Activated CD4-positive, alpha-beta memory T cell treated with anti-CD3 and anti-CD28 coated beads for 36 hours (primary cell): ENCODE results near the gene REV3L. TPM values are rescaled to one million over a fixed set of nuclear protein-coding genes. Genes with fewer than 3 reads are reported as not detected.
"Not testable (repeated sequence)": the region's sequence is repeated elsewhere in the genome, so short reads cannot be mapped to it uniquely, and the experiment has no call there.

Experiments used
- CTCF ChIA-PET: fragments of 350-600 bp; sonication (Branson Sonifier 250); formaldehyde crosslinking; loops from one replicate; lab custom pipeline; 2021; ENCODE audit warnings: antibody characterized with exemption, inconsistent platforms; lab: Charles Lee
- POLR2A ChIA-PET: fragments of 350-600 bp; sonication (Branson Sonifier 250); formaldehyde crosslinking; loops from one replicate; lab custom pipeline; 2021; ENCODE audit warnings: antibody characterized with exemption; lab: Charles Lee
- DNase-seq: peaks from one replicate; pipeline ENCODE4 v3.0.0-alpha.2; 2020
- H3K27ac Mint-ChIP-seq: one replicate; pipeline ENCODE4 v1.8.0; 2021; ENCODE audit warnings: mixed read lengths
- H3K27me3 Mint-ChIP-seq: one replicate; pipeline ENCODE4 v1.8.0; 2021; ENCODE audit warnings: mixed read lengths
- H3K36me3 Mint-ChIP-seq: one replicate; pipeline ENCODE4 v1.8.0; 2021; ENCODE audit warnings: mixed read lengths
- H3K4me1 Mint-ChIP-seq: one replicate; pipeline ENCODE4 v1.8.0; 2021; ENCODE audit warnings: low read depth, mixed read lengths
- H3K4me3 Mint-ChIP-seq: one replicate; pipeline ENCODE4 v1.8.0; 2021; ENCODE audit warnings: mild to moderate bottlenecking, mixed read lengths
- H3K9me3 Mint-ChIP-seq: one replicate; pipeline ENCODE4 v1.8.0; 2021; ENCODE audit warnings: mixed read lengths
- intact Hi-C: fragments of 100-400 bp; cut with micrococcal nuclease; formaldehyde crosslinking; loops from one replicate; pipeline ENCODE4 v1.15.1; 2023
- total RNA-seq, 2 experiments: library from RNA; stranded (reverse); gene quantifications; one replicate each; pipeline ENCODE4 v1.2.3, GENCODE V29; 2021

The REV3L gene
- total RNA-seq, 2 experiments from 2014 or later = 13.9 to 15.0 TPM

DNA sequence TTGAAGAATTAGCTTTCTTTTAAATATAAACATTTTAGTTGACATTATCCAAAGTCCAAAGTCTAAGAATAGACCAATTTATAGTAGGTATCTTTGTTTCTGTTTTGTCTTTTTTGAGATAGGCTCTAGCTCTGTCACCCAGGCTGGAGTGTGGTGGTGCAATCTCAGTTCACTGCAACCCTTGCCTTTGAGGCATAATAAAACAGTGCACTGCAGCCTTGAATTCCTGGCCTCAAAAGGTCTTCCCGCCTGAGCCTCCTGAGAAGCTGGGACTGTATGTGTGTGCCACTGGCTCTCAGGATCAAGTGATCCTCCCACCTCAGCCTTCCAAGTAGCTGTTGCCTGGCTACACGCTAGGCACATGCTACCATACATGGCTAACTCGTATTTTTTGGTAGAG is 135.4 kb downstream of the REV3L start:
- Mint-ChIP-seq H3K4me1 (peaks cover 3% of the 10 kb centered on the region), H3K4me3 (no peak overlapping the region), H3K27ac (no peak overlapping the region), H3K36me3 (peaks cover 16% of the 10 kb centered on the region), H3K27me3 (no peaks in the 10 kb centered on the region), H3K9me3 (no peaks in the 10 kb centered on the region)
- ChIA-PET POLR2A (no interaction called here), CTCF (no interaction called here)
- DNase-seq = no peak
- intact Hi-C loops = no loop called here

DNA sequence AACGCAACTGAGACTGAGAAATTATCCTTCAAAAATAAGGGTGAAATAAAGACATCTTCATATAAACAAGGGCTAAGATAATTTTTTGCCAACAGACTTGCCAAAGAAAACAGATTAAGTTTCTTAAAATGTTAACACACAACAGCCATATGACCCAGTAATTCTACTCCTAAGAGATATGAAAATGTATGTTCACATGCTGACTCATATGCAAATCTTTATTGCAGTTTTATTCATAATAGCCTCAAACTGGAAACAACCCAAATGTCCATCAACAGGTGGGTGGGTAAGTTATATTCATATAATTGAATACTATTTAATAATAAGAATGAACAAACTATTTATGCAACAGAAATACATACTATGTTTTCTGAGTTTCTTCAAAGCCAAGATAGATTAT is 140.1 kb downstream of the REV3L start:
- no peak for DNase-seq
- H3K36me3 Mint-ChIP-seq = peaks cover 14% of the 10 kb centered on the region
- intact Hi-C loops = no loop called here
- peaks cover 20% of the 10 kb centered on the region for H3K4me1 Mint-ChIP-seq
- no peak overlapping the region for H3K4me3 Mint-ChIP-seq
- ChIA-PET POLR2A (no interaction called here), CTCF (no interaction called here)
- H3K27me3 Mint-ChIP-seq = no peaks in the 10 kb centered on the region
- H3K27ac Mint-ChIP-seq = peak overlapping the region; percentile 21
- H3K9me3 Mint-ChIP-seq = no peaks in the 10 kb centered on the region

DNA sequence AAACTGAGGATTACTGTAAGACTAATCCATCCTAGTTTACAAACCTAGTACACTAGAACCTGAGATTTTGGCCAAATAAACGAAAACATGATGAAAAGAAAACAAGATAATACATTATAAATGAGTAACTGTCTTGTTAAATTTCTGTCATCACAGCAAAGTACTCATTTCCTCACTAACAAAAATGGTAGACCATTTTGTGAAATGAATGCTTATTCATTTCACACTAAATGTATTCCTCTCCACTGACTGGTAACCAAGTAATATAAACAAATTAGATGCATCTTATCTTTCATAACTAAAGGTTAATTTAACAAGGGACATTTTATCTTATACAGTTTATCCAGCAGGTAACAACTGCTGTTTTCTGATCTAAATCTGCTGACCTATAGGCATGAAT is 143.7 kb downstream of the REV3L start:
- no peaks in the 10 kb centered on the region for H3K9me3 Mint-ChIP-seq
- H3K27ac Mint-ChIP-seq = peak overlapping the region; percentile 5
- POLR2A ChIA-PET = no interaction called here
- no peak overlapping the region for H3K4me3 Mint-ChIP-seq
- CTCF ChIA-PET = interaction anchor here (1.4 kb wide), 1 partner anchor 80 kb away, joined by 6 read pairs; a partner anchor contains a TSS
- H3K4me1 Mint-ChIP-seq = peaks cover 20% of the 10 kb centered on the region
- intact Hi-C loops = loop anchor here (2.0 to 5.0 kb wide), 2 partner anchors 68 to 143 kb away; partner anchors contain the start of gene REV3L
- H3K36me3 Mint-ChIP-seq = peaks cover 15% of the 10 kb centered on the region
- DNase-seq = no peak
- H3K27me3 Mint-ChIP-seq = no peaks in the 10 kb centered on the region

GRCh38 chr6:111338843-111339242 is 144.2 kb downstream of the REV3L start:
- CTCF ChIA-PET = interaction anchor here (1.4 kb wide), 1 partner anchor 80 kb away, joined by 6 read pairs; a partner anchor contains a TSS
- peaks cover 15% of the 10 kb centered on the region for H3K36me3 Mint-ChIP-seq
- H3K9me3 Mint-ChIP-seq = no peaks in the 10 kb centered on the region
- no peaks in the 10 kb centered on the region for H3K27me3 Mint-ChIP-seq
- POLR2A ChIA-PET = no interaction called here
- peaks cover 20% of the 10 kb centered on the region for H3K4me1 Mint-ChIP-seq
- H3K27ac Mint-ChIP-seq = peak overlapping the region; percentile 5
- intact Hi-C loops = loop anchor here (2.0 to 5.0 kb wide), 2 partner anchors 68 to 143 kb away; partner anchors contain the start of gene REV3L
- no peak overlapping the region for H3K4me3 Mint-ChIP-seq
- DNase-seq = peak; percentile 11

GRCh38 chr6:111337829-111338236 is 145.2 kb downstream of the REV3L start:
- H3K4me1 Mint-ChIP-seq = peaks cover 20% of the 10 kb centered on the region
- CTCF ChIA-PET = interaction anchor here (1.4 kb wide), 1 partner anchor 79 kb away, joined by 6 read pairs; a partner anchor contains a TSS
- no peaks in the 10 kb centered on the region for H3K27me3 Mint-ChIP-seq
- DNase-seq = no peak
- intact Hi-C loops = loop anchor here (2.0 to 5.0 kb wide), 2 partner anchors 69 to 144 kb away; partner anchors contain the start of gene REV3L
- H3K36me3 Mint-ChIP-seq = peaks cover 19% of the 10 kb centered on the region
- H3K9me3 Mint-ChIP-seq = no peaks in the 10 kb centered on the region
- no peak overlapping the region for H3K27ac Mint-ChIP-seq
- no peak overlapping the region for H3K4me3 Mint-ChIP-seq
- POLR2A ChIA-PET = no interaction called here

DNA sequence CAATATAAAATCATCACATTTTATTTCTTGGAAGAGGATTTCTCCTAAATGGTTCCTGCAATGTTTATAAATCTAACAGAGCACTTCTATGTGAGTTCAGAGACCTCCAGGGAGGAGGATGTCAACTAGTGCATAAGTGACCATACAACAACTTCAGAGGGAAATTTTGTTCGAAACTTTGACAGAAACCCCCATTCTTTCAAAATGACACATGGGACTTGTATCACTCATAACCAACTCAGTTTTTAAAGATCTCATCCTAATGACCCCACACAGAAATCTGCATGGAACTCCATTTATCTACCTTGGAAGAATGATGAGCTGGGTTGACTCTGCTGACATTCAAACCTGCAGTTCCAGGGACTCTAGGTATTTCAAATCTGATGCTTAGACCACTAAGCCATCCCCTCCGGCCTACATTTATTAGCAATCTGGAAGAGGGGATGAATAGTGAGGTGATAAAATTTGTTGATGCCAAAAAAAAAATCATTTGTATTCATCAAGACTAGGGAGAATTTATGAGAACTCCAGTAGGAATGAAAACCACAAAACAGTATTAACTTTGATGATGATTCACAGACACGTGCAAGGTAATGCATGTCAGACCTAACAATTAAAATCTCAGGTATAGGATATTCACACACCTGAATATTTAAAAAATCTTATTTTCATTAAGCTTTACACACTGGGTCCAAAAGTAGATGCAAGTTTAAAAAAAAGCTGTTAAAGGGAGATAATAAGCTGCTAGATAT is 153.0 kb downstream of the REV3L start:
- intact Hi-C loops = no loop called here
- ChIA-PET POLR2A (no interaction called here), CTCF (no interaction called here)
- H3K27me3 Mint-ChIP-seq = no peaks in the 10 kb centered on the region
- H3K9me3 Mint-ChIP-seq = no peaks in the 10 kb centered on the region
- H3K36me3 Mint-ChIP-seq = peaks cover 33% of the 10 kb centered on the region
- DNase-seq = no peak
- H3K4me3 Mint-ChIP-seq = no peak overlapping the region
- no peaks in the 10 kb centered on the region for H3K4me1 Mint-ChIP-seq
- H3K27ac Mint-ChIP-seq = no peak overlapping the region

DNA sequence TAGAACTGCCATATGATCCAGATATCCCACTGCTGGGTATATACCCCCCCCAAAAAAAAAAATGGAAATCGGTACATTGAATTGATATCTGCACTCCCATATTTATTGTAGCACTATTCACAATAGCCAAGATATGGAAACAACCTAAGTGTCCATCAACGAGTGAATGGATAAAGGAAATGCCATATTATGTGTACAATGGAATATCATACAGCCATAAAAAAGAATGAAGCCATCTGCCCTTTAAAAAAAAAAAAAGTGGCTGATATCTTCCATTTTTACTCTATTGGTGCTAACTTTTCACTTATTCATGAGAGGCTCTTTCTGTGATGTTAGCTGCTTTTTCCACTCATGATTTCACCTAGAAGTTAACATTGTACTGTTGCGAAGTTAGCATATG is 156.5 kb downstream of the REV3L start:
- H3K9me3 Mint-ChIP-seq = no peaks in the 10 kb centered on the region
- no peak for DNase-seq
- CTCF ChIA-PET = no interaction called here
- H3K4me1 Mint-ChIP-seq = no peaks in the 10 kb centered on the region
- no peaks in the 10 kb centered on the region for H3K27me3 Mint-ChIP-seq
- intact Hi-C loops = no loop called here
- H3K27ac Mint-ChIP-seq = no peak overlapping the region
- no peak overlapping the region for H3K4me3 Mint-ChIP-seq
- POLR2A ChIA-PET = interaction anchor here (0.6 kb wide), 1 partner anchor 452 kb away, joined by 7 read pairs; the partner anchor contains the start of gene AMD1
- H3K36me3 Mint-ChIP-seq = peaks cover 35% of the 10 kb centered on the region

GRCh38 chr6:111322145-111322544 is 160.9 kb downstream of the REV3L start:
- no peak overlapping the region for H3K27ac Mint-ChIP-seq
- no peaks in the 10 kb centered on the region for H3K9me3 Mint-ChIP-seq
- peaks cover 28% of the 10 kb centered on the region for H3K36me3 Mint-ChIP-seq
- ChIA-PET CTCF (interaction anchor here (0.7 kb wide), 1 partner anchor 335 kb away, joined by 4 read pairs; no protein-coding TSS in a partner anchor), POLR2A (no interaction called here)
- DNase-seq = no peak
- no peaks in the 10 kb centered on the region for H3K4me1 Mint-ChIP-seq
- no peak overlapping the region for H3K4me3 Mint-ChIP-seq
- no peaks in the 10 kb centered on the region for H3K27me3 Mint-ChIP-seq
- intact Hi-C loops = no loop called here

DNA sequence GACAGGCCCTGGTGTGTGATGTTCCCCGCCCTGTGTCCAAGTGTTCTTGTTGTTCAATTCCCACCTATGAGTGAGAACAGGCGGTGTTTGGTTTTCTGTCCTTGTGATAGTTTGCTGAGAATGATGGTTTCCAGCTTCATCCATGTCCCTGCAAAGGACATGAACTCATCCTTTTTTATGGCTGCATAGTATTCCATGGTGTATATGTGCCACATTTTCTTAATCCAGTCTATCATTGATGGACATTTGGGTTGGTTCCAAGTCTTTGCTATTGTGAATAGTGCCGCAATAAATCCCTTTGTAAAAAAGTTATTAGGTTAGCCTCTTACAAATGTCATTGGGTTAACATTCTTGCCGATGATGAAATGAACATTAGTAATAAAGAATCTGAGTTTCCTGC is 175.1 kb downstream of the REV3L start:
- peaks cover 44% of the 10 kb centered on the region for H3K36me3 Mint-ChIP-seq
- POLR2A ChIA-PET, H3K27me3 Mint-ChIP-seq, DNase-seq, intact Hi-C loops, H3K27ac Mint-ChIP-seq, H3K4me1 Mint-ChIP-seq, H3K9me3 Mint-ChIP-seq, H3K4me3 Mint-ChIP-seq: not testable (repeated sequence)
- CTCF ChIA-PET = interaction anchor here (1.1 kb wide), 1 partner anchor 49 kb away, joined by 3 read pairs; a partner anchor contains a TSS

DNA sequence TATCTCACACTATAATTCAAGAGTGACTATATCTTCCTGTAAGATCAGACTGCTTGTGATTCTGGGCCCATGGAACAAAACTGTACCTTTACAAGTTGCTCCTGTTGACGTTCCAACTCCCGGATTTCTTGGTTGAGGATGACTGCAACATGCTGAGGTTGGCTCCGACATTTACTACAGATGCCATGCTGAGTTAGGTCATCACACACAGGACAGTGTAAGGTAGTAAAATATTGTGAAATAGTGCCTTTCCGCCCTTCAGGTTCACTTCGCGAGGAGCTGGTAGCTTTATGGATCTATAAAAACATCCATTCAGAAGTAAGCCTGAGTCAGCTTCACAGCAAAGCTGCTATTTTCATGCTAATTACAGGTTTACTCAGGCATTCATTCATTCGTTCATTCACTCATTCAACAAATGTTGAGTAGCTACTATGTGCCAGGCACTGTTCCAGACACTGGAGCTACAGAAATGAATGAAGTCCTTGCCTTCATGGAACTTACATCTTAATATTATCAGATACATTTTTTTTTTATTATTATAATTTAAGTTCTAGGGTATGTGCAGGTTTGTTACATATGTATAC is 175.7 kb downstream of the REV3L start:
- no peaks in the 10 kb centered on the region for H3K27me3 Mint-ChIP-seq
- DNase-seq = no peak
- peaks cover 2% of the 10 kb centered on the region for H3K9me3 Mint-ChIP-seq
- no peak overlapping the region for H3K27ac Mint-ChIP-seq
- intact Hi-C loops = no loop called here
- ChIA-PET CTCF (interaction anchor here (1.1 kb wide), 1 partner anchor 48 kb away, joined by 3 read pairs; a partner anchor contains a TSS), POLR2A (no interaction called here)
- H3K4me3 Mint-ChIP-seq = no peak overlapping the region
- peaks cover 44% of the 10 kb centered on the region for H3K36me3 Mint-ChIP-seq
- peaks cover 3% of the 10 kb centered on the region for H3K4me1 Mint-ChIP-seq

- POLR2A ChIA-PET = no interaction called here
- Mint-ChIP-seq H3K27ac (no peak overlapping the region), H3K4me1 (peaks cover 10% of the 10 kb centered on the region), H3K27me3 (no peaks in the 10 kb centered on the region), H3K4me3 (no peak overlapping the region), H3K36me3 (peaks cover 52% of the 10 kb centered on the region), H3K9me3 (peaks cover 9% of the 10 kb centered on the region)
- CTCF ChIA-PET = no interaction called here
- no peak for DNase-seq
- intact Hi-C loops = no loop called here
Observed at GRCh38 chr6:111306104-111306888, 176.7 kb downstream of the REV3L start.

DNA sequence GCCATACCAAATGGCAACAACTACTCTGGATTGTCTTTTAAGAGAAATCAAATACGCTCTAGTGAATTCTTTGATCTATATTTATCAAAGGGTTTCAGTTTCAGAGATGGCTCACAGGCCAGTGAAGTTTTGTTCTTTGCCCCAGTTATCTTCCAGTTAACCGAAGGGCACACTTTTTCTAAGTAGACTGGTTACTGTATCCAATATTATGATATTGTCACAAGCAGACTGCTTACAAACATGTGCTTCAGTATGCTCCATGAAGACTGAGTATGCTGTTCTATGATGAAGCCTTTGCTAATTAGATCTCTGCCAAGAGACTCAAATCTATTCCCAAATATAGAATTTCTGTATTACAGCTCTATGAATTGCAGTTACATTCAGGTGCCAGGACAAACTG is 181.1 kb downstream of the REV3L start:
- Mint-ChIP-seq H3K9me3 (peaks cover 9% of the 10 kb centered on the region), H3K36me3 (peaks cover 40% of the 10 kb centered on the region), H3K4me1 (peaks cover 10% of the 10 kb centered on the region), H3K27ac (no peak overlapping the region), H3K27me3 (no peaks in the 10 kb centered on the region), H3K4me3 (no peak overlapping the region)
- CTCF ChIA-PET = interaction anchor here (0.6 to 1.5 kb wide), 3 partner anchors 33 to 300 kb away, joined by 3 read pairs; a partner anchor contains a TSS
- intact Hi-C loops = no loop called here
- POLR2A ChIA-PET = no interaction called here
- no peak for DNase-seq
